Glutamatergic neuron (in vitro differentiated cells): ENCODE results near the gene FHL2. TPM values are rescaled to one million over a fixed set of nuclear protein-coding genes. Genes with fewer than 3 reads are reported as not detected.

Experiments
- DNase-seq: peaks from one replicate; pipeline ENCODE4 v3.0.0; 2022
- H3K27ac Mint-ChIP-seq: one replicate; pipeline ENCODE4 v1.8.0; 2020; ENCODE audit warnings: mild to moderate bottlenecking, mixed read lengths, inconsistent platforms; ENCODE audit not compliant: unreplicated experiment
- H3K27me3 Mint-ChIP-seq: one replicate; pipeline ENCODE4 v1.8.0; 2020; ENCODE audit warnings: mild to moderate bottlenecking, moderate library complexity, mixed read lengths, inconsistent platforms; ENCODE audit not compliant: unreplicated experiment
- H3K36me3 Mint-ChIP-seq: one replicate; pipeline ENCODE4 v1.8.0; 2020; ENCODE audit warnings: mild to moderate bottlenecking, mixed read lengths, inconsistent platforms; ENCODE audit not compliant: unreplicated experiment
- H3K4me1 Mint-ChIP-seq: one replicate; pipeline ENCODE4 v1.8.0; 2020; ENCODE audit warnings: mild to moderate bottlenecking, low read depth, mixed read lengths, inconsistent platforms; ENCODE audit not compliant: unreplicated experiment
- H3K4me3 Mint-ChIP-seq: one replicate; pipeline ENCODE4 v1.8.0; 2020; ENCODE audit warnings: mild to moderate bottlenecking, mixed read lengths, inconsistent platforms; ENCODE audit not compliant: unreplicated experiment
- H3K9me3 Mint-ChIP-seq: one replicate; pipeline ENCODE4 v1.8.0; 2020; ENCODE audit warnings: mild to moderate bottlenecking, moderate library complexity, mixed read lengths, inconsistent platforms; ENCODE audit not compliant: unreplicated experiment
- CTCF ChIP-seq: fragments of 200-600 bp; sonication (generic); IDR thresholded peaks from one replicate; pipeline ENCODE4 v1.5.0; 2021; ENCODE audit not compliant: partially characterized antibody, unreplicated experiment
- total RNA-seq: library from RNA; stranded (reverse); fragmentation: NEBNext Ultra II Directional; extraction: Animal tissue kit (Norgen Biotek cat#: 25700); gene quantifications from one replicate; pipeline ENCODE4 v1.2.1, GENCODE V29; 2021; ENCODE audit not compliant: unreplicated experiment

Gene FHL2
- total RNA-seq, 1 donor from 2014 or later, result 3.2 TPM

DNA sequence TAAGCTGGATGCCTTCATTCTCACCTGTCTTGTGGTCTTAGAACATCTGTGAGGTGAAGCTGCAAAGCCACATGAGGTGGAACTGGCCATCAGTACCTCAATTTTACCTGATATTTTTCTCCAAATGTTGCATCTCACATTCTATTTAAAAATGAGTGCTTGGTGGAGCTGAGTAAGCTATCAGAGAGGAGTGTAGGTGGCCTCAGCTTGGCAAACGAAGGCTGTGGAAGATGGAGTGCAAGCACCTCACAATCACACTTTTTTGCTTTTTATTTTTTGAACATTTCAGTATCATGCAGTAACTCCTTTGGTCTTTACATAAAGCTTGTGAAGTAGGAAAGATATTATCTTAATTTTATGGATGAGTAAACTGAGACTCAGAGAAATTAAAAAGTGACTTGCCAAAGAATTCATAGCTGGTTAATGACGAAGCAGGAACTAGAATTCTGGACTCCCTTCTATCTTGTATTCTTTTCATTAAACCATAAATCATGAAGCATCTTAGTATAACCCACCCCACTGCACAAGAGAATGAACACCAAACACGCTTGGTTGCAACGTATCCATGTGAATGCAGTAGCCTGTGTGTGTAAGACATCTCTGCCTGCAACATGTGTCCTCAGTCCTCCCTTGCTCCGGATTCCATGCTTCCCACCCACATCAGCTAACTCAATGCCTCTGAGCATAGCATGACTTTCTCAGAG, 34.3 kb downstream of the FHL2 start:
- no peak for DNase-seq
- Mint-ChIP-seq H3K27me3 (no peaks in the 10 kb centered on the region), H3K9me3 (no peaks in the 10 kb centered on the region), H3K4me1 (peaks cover under 1% of the 10 kb centered on the region), H3K27ac (no peak overlapping the region), H3K36me3 (no peaks in the 10 kb centered on the region), H3K4me3 (no peak overlapping the region)
- TF ChIP-seq CTCF, result no peak

DNA sequence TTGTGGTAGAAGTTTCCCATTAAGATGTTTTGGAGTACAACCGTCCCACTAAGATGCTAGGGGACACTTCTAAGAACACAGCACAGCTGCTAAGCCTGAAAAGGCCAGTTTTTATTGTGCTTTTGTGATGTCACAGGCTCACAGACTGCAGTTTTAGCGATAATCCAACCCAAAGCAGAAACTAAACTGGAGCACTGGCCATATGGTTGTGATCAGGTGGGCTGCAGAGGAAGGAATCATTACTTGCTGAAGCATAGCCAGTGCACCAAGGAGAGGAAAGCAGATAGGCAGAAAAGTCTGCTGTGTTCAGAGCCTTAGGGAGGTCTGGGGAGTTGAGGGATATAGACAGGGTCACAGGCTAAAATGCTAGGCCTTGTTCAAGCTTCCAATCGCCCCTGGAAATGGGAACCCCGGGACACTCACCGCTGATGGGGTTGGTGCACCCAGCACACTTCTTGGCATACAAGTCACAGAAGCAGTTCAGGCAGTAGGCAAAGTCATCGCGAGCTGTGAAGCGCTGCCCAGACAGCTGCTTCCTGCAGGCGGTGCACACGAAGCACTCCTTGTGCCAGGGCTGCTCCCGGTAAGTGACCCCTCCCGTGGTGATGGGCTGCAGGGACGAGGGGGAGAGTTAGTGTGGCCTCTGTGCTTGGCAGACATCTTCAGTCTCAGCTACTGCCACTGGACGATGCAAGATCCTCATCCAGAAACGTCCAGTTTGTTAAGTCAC, 35.8 kb downstream of the FHL2 start:
- TF ChIP-seq CTCF, result no peak
- no peaks in the 10 kb centered on the region for H3K27me3 Mint-ChIP-seq
- H3K27ac Mint-ChIP-seq, result no peak overlapping the region
- H3K4me3 Mint-ChIP-seq, result no peak overlapping the region
- H3K9me3 Mint-ChIP-seq, result no peaks in the 10 kb centered on the region
- H3K36me3 Mint-ChIP-seq, result peaks cover 3% of the 10 kb centered on the region
- DNase-seq, result no peak
- no peaks in the 10 kb centered on the region for H3K4me1 Mint-ChIP-seq

- no peak overlapping the region for H3K4me3 Mint-ChIP-seq
- no peak for DNase-seq
- H3K27me3 Mint-ChIP-seq, result peaks cover 2% of the 10 kb centered on the region
- no peak overlapping the region for H3K27ac Mint-ChIP-seq
- no peaks in the 10 kb centered on the region for H3K4me1 Mint-ChIP-seq
- peaks cover 17% of the 10 kb centered on the region for H3K36me3 Mint-ChIP-seq
- H3K9me3 Mint-ChIP-seq, result no peaks in the 10 kb centered on the region
- TF ChIP-seq CTCF, result no peak
Observed at GRCh38 chr2:105361102-105361889, 37.6 kb downstream of the FHL2 start.

- Mint-ChIP-seq H3K27ac (no peak overlapping the region), H3K36me3 (peaks cover 25% of the 10 kb centered on the region), H3K27me3 (peaks cover 2% of the 10 kb centered on the region), H3K4me3 (no peak overlapping the region), H3K9me3 (no peaks in the 10 kb centered on the region), H3K4me1 (no peaks in the 10 kb centered on the region)
- no peak for TF ChIP-seq CTCF
- no peak for DNase-seq
Observed at GRCh38 chr2:105358593-105358992, 40.3 kb downstream of the FHL2 start.
